HepG2 (cell line): Measurements from ENCODE around the gene FAM53C. TPM values are rescaled to one million over a fixed set of nuclear protein-coding genes. Genes with fewer than 3 reads are reported as not detected.

Experiments used
- ATF1 ChIP-seq: IDR thresholded peaks from 2 replicates; pipeline ENCODE4 v1.6.1; 2016; ENCODE audit warnings: mild to moderate bottlenecking, control low read depth
- FOXK2 ChIP-seq: fragments of 450-650 bp; IDR thresholded peaks from 2 replicates; pipeline ENCODE4 v1.6.1; 2016
- HMG20B ChIP-seq: conservative IDR thresholded peaks from 2 replicates; pipeline ENCODE4 v1.6.1; 2016; ENCODE audit warnings: missing genetic modification reagents, missing compliant biosample characterization
- KAT2B ChIP-seq: fragments of 150-350 bp; IDR thresholded peaks from 2 replicates; pipeline ENCODE4 v1.6.1; 2014; ENCODE audit warnings: low read depth, low read length, borderline replicate concordance
- NFIB ChIP-seq: sonication (generic); formaldehyde crosslinking; IDR thresholded peaks from 2 replicates; pipeline ENCODE4 v1.9.0; 2021; ENCODE audit warnings: missing genetic modification reagents, mild to moderate bottlenecking, borderline replicate concordance
- NR2F6 ChIP-seq, 2 experiments: IDR thresholded peaks; 2 replicates each; pipeline ENCODE4 v1.6.1; 2016; ENCODE audit warnings: antibody characterized with exemption in 1 of 2, mild to moderate bottlenecking in 1 of 2
- PITX1 ChIP-seq: sonication (generic); formaldehyde crosslinking; IDR thresholded peaks from 2 replicates; pipeline ENCODE4 v1.5.1; 2020; ENCODE audit warnings: mild to moderate bottlenecking, missing genetic modification reagents
- RFX5 ChIP-seq: IDR thresholded peaks from 2 replicates; pipeline ENCODE4 v1.6.1; 2011; ENCODE audit warnings: low read depth, low read length, improper control_type of control experiment
- SMARCE1 ChIP-seq: fragments of 450-650 bp; IDR thresholded peaks from 2 replicates; pipeline ENCODE4 v1.6.1; 2017; ENCODE audit warnings: borderline replicate concordance
- ZNF136 ChIP-seq: sonication (generic); formaldehyde crosslinking; IDR thresholded peaks from 2 replicates; pipeline ENCODE4 v1.8.1; 2022; ENCODE audit warnings: low read depth, mild to moderate bottlenecking, moderate library complexity, missing genetic modification reagents
- ZNF432 ChIP-seq: sonication (generic); formaldehyde crosslinking; IDR thresholded peaks from 2 replicates; pipeline ENCODE4 v1.5.0; 2020; ENCODE audit warnings: missing genetic modification reagents, mild to moderate bottlenecking, borderline replicate concordance
- ZNF484 ChIP-seq: sonication (generic); formaldehyde crosslinking; IDR thresholded peaks from 2 replicates; pipeline ENCODE4 v1.5.1; 2020; ENCODE audit warnings: mild to moderate bottlenecking, low read depth, missing genetic modification reagents, borderline replicate concordance
- ZNF547 ChIP-seq: sonication (generic); formaldehyde crosslinking; IDR thresholded peaks from 2 replicates; pipeline ENCODE4 v1.5.1; 2020; ENCODE audit warnings: mild to moderate bottlenecking, missing genetic modification reagents
- ZNF577 ChIP-seq: sonication (generic); formaldehyde crosslinking; IDR thresholded peaks from 2 replicates; pipeline ENCODE4 v1.4.0; 2020; ENCODE audit warnings: mild to moderate bottlenecking, low read depth, missing genetic modification reagents, borderline replicate concordance
- ZNF660 ChIP-seq: sonication (generic); formaldehyde crosslinking; IDR thresholded peaks from 2 replicates; pipeline ENCODE4 v1.5.1; 2020; ENCODE audit warnings: mild to moderate bottlenecking, low read depth, missing genetic modification reagents, borderline replicate concordance
- polyA plus RNA-seq, 8 experiments: library from polyadenylated mRNA; depleted of rRNA in 3 of 8; stranded (reverse) in 7 of 8; unstranded in 1 of 8; fragments of >200 nt; fragmentation: Illumina TruSeq in 4 of 8; extraction: Trizol in 4 of 8; gene quantifications; 2 replicates each; pipeline versions ENCODE4 v1.2.1 to v1.2.3, GENCODE V29; 2011 to 2016; ENCODE audit warnings: low read depth in 4 of 8, missing spikeins in 1 of 8, mixed read lengths in 1 of 8; ENCODE audit not compliant: insufficient read depth in 1 of 8
- total RNA-seq, 5 experiments: library from RNA; depleted of rRNA; stranded (reverse); fragments of >200 nt; fragmentation: Illumina TruSeq; extraction: Trizol; gene quantifications; 2 replicates each; pipeline ENCODE4 v1.2.3, GENCODE V29; 2016; ENCODE audit warnings: low read depth in 1 of 5
- TF ChIP-seq, protein P1 (sequence below): sonication (generic); formaldehyde crosslinking; IDR thresholded peaks from 2 replicates; pipeline ENCODE4 v1.4.0; 2020; ENCODE audit warnings: missing genetic modification reagents; ENCODE audit errors: not compliant biosample characterization
- TF ChIP-seq, protein P2 (sequence below): sonication (generic); formaldehyde crosslinking; IDR thresholded peaks from 2 replicates; pipeline ENCODE4 v1.4.0; 2020; ENCODE audit warnings: mild to moderate bottlenecking, missing genetic modification reagents
- TF ChIP-seq, protein P3 (sequence below): sonication (generic); formaldehyde crosslinking; IDR thresholded peaks from 2 replicates; pipeline ENCODE4 v1.5.0; 2020; ENCODE audit warnings: missing genetic modification reagents
- TF ChIP-seq, protein P4 (sequence below): sonication (generic); formaldehyde crosslinking; IDR thresholded peaks from 2 replicates; pipeline ENCODE4 v1.4.0; 2020; ENCODE audit warnings: missing genetic modification reagents, mild to moderate bottlenecking, borderline replicate concordance
- TF ChIP-seq, protein P5 (sequence below): sonication (generic); formaldehyde crosslinking; IDR thresholded peaks from 2 replicates; pipeline ENCODE4 v1.5.0; 2020; ENCODE audit warnings: mild to moderate bottlenecking, missing genetic modification reagents

The FAM53C gene
- total and polyA plus RNA-seq, 2 of the 13 experiments (the other 11 are each of a cell fraction or from before 2014, with no cell fraction given), result 26.9 to 30.1 TPM

DNA sequence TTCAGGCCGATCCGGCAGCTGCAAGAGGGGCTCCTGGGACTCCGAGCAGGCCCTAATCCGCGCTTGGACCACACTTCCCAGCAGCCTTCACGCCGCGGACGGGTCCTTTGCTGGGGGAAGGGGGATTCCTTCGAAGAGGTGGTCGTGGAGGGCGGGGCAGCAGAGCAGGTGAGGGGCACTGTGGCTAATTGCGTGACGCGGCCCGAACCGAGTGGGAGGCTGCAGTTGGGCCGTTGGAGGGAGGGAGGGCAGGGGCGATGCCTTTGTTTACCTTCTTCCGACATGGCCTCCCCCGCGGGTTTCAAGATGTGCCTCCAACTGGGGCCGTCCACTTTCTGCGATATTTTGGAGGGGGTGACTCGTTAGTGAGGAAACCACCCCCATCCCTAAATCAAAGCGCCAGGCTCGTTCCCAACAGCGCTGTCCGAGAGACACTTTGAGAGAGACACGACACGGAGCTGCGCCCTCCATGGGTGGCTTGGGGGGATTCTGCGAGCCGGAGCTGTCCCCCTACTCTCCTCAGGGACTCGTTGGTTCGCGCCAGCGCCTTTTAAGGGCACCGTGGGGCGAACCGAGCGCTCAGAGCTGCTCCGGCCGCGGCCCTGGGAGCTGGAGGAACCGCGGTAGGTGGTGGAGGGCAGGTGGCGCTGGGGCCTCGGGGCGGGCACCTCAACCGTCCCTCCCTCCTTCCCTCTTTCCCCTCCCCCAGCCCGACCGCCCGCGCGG is at the start of gene FAM53C (continued):
- TF ChIP-seq, protein P1, sequence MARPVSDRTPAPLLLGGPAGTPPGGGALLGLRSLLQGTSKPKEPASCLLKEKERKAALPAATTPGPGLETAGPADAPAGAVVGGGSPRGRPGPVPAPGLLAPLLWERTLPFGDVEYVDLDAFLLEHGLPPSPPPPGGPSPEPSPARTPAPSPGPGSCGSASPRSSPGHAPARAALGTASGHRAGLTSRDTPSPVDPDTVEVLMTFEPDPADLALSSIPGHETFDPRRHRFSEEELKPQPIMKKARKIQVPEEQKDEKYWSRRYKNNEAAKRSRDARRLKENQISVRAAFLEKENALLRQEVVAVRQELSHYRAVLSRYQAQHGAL (CRISPR knock-in tag), result no peak
- TF ChIP-seq SMARCE1 (no peak), ZNF577 (CRISPR knock-in tag) (no peak; the same call in 1 of the 2 replicates), PITX1 (CRISPR knock-in tag) (peak; percentile 49; the same call in 1 of the 2 replicates), ATF1 (CRISPR knock-in tag) (peak; percentile 75), HMG20B (no peak), RFX5 (no peak), ZNF136 (no peak), NR2F6 (IDR thresholded peaks at IDR 0.05) (no peak), NR2F6 (CRISPR knock-in tag; IDR thresholded peaks at IDR 0.05) (0 out of 2 replicates have a peak, but pooled peaks have one; percentile 6), NFIB (no peak), FOXK2 (peak; percentile 100), ZNF660 (CRISPR knock-in tag) (no peak), ZNF432 (no peak), KAT2B (no peak), ZNF547 (no peak; the same call in 1 of the 2 replicates), ZNF484 (CRISPR knock-in tag) (no peak)
- TF ChIP-seq, protein P2, sequence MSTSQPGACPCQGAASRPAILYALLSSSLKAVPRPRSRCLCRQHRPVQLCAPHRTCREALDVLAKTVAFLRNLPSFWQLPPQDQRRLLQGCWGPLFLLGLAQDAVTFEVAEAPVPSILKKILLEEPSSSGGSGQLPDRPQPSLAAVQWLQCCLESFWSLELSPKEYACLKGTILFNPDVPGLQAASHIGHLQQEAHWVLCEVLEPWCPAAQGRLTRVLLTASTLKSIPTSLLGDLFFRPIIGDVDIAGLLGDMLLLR (CRISPR knock-in tag), result peak; percentile 77
- TF ChIP-seq, protein P3, sequence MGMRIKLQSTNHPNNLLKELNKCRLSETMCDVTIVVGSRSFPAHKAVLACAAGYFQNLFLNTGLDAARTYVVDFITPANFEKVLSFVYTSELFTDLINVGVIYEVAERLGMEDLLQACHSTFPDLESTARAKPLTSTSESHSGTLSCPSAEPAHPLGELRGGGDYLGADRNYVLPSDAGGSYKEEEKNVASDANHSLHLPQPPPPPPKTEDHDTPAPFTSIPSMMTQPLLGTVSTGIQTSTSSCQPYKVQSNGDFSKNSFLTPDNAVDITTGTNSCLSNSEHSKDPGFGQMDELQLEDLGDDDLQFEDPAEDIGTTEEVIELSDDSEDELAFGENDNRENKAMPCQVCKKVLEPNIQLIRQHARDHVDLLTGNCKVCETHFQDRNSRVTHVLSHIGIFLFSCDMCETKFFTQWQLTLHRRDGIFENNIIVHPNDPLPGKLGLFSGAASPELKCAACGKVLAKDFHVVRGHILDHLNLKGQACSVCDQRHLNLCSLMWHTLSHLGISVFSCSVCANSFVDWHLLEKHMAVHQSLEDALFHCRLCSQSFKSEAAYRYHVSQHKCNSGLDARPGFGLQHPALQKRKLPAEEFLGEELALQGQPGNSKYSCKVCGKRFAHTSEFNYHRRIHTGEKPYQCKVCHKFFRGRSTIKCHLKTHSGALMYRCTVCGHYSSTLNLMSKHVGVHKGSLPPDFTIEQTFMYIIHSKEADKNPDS (CRISPR knock-in tag), result 0 out of 2 replicates have a peak, but pooled peaks have one; percentile 32
- TF ChIP-seq, protein P4, sequence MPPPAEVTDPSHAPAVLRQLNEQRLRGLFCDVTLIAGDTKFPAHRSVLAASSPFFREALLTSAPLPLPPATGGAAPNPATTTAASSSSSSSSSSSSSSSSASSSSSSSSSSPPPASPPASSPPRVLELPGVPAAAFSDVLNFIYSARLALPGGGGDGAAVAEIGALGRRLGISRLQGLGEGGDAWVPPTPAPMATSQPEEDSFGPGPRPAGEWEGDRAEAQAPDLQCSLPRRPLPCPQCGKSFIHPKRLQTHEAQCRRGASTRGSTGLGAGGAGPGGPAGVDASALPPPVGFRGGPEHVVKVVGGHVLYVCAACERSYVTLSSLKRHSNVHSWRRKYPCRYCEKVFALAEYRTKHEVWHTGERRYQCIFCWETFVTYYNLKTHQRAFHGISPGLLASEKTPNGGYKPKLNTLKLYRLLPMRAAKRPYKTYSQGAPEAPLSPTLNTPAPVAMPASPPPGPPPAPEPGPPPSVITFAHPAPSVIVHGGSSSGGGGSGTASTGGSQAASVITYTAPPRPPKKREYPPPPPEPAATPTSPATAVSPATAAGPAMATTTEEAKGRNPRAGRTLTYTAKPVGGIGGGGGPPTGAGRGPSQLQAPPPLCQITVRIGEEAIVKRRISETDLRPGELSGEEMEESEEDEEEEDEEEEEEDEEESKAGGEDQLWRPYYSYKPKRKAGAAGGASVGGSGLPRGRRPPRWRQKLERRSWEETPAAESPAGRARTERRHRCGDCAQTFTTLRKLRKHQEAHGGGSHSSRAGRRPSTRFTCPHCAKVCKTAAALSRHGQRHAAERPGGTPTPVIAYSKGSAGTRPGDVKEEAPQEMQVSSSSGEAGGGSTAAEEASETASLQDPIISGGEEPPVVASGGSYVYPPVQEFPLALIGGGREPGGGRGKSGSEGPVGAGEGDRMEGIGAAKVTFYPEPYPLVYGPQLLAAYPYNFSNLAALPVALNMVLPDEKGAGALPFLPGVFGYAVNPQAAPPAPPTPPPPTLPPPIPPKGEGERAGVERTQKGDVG, result 0 out of 2 replicates have a peak, but pooled peaks have one; percentile 20
- TF ChIP-seq, protein P5, sequence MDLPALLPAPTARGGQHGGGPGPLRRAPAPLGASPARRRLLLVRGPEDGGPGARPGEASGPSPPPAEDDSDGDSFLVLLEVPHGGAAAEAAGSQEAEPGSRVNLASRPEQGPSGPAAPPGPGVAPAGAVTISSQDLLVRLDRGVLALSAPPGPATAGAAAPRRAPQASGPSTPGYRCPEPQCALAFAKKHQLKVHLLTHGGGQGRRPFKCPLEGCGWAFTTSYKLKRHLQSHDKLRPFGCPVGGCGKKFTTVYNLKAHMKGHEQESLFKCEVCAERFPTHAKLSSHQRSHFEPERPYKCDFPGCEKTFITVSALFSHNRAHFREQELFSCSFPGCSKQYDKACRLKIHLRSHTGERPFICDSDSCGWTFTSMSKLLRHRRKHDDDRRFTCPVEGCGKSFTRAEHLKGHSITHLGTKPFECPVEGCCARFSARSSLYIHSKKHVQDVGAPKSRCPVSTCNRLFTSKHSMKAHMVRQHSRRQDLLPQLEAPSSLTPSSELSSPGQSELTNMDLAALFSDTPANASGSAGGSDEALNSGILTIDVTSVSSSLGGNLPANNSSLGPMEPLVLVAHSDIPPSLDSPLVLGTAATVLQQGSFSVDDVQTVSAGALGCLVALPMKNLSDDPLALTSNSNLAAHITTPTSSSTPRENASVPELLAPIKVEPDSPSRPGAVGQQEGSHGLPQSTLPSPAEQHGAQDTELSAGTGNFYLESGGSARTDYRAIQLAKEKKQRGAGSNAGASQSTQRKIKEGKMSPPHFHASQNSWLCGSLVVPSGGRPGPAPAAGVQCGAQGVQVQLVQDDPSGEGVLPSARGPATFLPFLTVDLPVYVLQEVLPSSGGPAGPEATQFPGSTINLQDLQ (CRISPR knock-in tag), result no peak
